ENCODE results near the gene MGMT.

The MGMT gene

DNA sequence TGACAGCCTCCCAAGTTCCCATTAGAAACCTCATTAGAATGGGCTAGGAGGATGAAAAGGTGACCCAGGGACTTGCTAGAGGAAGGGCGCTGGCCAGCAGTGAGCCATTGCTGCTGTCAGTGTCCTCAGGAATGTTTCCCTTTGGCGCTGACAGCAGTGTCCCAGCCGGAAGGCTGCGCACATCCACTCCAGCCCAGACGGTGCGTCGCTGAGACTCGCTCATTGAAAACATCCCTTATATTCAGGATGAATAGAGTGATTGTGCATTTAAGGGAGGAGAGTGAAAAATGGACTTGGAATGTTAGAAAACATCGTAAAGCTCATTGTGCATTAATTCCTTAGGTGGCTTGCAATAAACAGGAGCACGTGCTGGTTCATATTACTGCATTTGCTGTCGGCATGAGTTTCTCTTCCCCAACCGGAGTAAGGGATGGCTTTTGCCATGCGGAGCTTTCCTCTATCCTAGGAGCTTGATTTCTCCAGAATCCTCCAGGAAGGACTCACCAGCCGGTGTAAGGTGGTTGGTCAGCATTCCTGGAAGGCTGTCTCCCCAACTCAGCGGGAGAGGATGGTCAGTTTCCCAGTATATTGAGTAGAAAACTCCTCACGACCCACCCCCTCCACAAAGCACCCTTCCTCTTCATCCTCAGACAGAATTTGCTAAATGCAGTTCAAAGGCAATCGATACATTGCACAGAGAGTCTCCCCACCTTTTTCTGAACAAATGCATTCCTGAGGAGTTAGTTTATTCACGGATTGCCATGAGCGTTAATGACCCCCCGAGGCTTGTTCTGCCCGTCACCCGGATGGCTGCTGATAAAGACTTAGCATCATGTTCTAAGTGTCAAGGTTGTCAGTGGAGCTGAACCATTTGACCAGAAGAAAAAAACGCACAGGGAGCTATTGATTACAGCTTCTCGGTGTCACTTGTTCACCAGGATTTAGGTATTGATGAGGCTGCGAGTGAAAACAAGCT lies 295.2 kb downstream of the MGMT start:
- Histone ChIP-seq H3K4me2 (ENCODE audit: insufficient read depth, low read length) (no peak overlapping the region), H3K4me3 (ENCODE audit: low read depth in 1 of 2, low read length in 2 of 2) (no peak overlapping the region), H3K9ac (ENCODE audit: low read depth, low read length) (no peak overlapping the region), H3K79me2 (ENCODE audit: insufficient read depth, low read length) (no peaks in the 10 kb centered on the region), H3K27ac (ENCODE audit: low read length) (no peak overlapping the region), H3K4me1 (ENCODE audit: insufficient read depth, low read length) (peaks cover 24% of the 10 kb centered on the region), H3K36me3 (ENCODE audit: insufficient read depth, low read length) (peaks cover 23% of the 10 kb centered on the region), H4K20me1 (ENCODE audit: insufficient read depth, low read length) (no peaks in the 10 kb centered on the region), H2AFZ (ENCODE audit: low read depth, low read length) (no peak overlapping the region), H3K27me3 (ENCODE audit: insufficient read depth, low read length, poor library complexity) (no peaks in the 10 kb centered on the region), H3K9me3 (ENCODE audit: insufficient read depth, low read length, severe bottlenecking) (no peaks in the 10 kb centered on the region)
- no peak for ATAC-seq (ENCODE audit: insufficient read depth, low read depth)
- TF ChIP-seq, protein P1, sequence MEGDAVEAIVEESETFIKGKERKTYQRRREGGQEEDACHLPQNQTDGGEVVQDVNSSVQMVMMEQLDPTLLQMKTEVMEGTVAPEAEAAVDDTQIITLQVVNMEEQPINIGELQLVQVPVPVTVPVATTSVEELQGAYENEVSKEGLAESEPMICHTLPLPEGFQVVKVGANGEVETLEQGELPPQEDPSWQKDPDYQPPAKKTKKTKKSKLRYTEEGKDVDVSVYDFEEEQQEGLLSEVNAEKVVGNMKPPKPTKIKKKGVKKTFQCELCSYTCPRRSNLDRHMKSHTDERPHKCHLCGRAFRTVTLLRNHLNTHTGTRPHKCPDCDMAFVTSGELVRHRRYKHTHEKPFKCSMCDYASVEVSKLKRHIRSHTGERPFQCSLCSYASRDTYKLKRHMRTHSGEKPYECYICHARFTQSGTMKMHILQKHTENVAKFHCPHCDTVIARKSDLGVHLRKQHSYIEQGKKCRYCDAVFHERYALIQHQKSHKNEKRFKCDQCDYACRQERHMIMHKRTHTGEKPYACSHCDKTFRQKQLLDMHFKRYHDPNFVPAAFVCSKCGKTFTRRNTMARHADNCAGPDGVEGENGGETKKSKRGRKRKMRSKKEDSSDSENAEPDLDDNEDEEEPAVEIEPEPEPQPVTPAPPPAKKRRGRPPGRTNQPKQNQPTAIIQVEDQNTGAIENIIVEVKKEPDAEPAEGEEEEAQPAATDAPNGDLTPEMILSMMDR (IDR thresholded peaks at IDR 0.05; ENCODE audit: borderline replicate concordance, extremely low read depth, low read length, poor library complexity, severe bottlenecking) = no peak
- no peak for TF ChIP-seq EZH2 (IDR thresholded peaks at IDR 0.05; ENCODE audit: borderline replicate concordance, low read depth, low read length, severe bottlenecking)
- DNase-seq = no peak

GRCh38 chr10:129764011-129764900 lies 297.2 kb downstream of the MGMT start:
- ATAC-seq (ENCODE audit: insufficient read depth, low read depth) (no peak), DNase-seq (no peak)
- Histone ChIP-seq H3K9me3 (ENCODE audit: insufficient read depth, low read length, severe bottlenecking) (no peaks in the 10 kb centered on the region), H4K20me1 (ENCODE audit: insufficient read depth, low read length) (no peaks in the 10 kb centered on the region), H3K4me1 (ENCODE audit: insufficient read depth, low read length) (peaks cover 4% of the 10 kb centered on the region), H3K4me3 (ENCODE audit: low read depth in 1 of 2, low read length in 2 of 2) (no peak overlapping the region), H2AFZ (ENCODE audit: low read depth, low read length) (no peak overlapping the region), H3K27me3 (ENCODE audit: insufficient read depth, low read length, poor library complexity) (no peaks in the 10 kb centered on the region), H3K4me2 (ENCODE audit: insufficient read depth, low read length) (no peak overlapping the region), H3K9ac (ENCODE audit: low read depth, low read length) (no peak overlapping the region), H3K79me2 (ENCODE audit: insufficient read depth, low read length) (no peaks in the 10 kb centered on the region), H3K36me3 (ENCODE audit: insufficient read depth, low read length) (peaks cover 21% of the 10 kb centered on the region), H3K27ac (ENCODE audit: low read length) (no peak overlapping the region)
- no peak for TF ChIP-seq EZH2 (IDR thresholded peaks at IDR 0.05; ENCODE audit: borderline replicate concordance, low read depth, low read length, severe bottlenecking)
- TF ChIP-seq, protein P1 (IDR thresholded peaks at IDR 0.05; ENCODE audit: borderline replicate concordance, extremely low read depth, low read length, poor library complexity, severe bottlenecking) = no peak

DNA sequence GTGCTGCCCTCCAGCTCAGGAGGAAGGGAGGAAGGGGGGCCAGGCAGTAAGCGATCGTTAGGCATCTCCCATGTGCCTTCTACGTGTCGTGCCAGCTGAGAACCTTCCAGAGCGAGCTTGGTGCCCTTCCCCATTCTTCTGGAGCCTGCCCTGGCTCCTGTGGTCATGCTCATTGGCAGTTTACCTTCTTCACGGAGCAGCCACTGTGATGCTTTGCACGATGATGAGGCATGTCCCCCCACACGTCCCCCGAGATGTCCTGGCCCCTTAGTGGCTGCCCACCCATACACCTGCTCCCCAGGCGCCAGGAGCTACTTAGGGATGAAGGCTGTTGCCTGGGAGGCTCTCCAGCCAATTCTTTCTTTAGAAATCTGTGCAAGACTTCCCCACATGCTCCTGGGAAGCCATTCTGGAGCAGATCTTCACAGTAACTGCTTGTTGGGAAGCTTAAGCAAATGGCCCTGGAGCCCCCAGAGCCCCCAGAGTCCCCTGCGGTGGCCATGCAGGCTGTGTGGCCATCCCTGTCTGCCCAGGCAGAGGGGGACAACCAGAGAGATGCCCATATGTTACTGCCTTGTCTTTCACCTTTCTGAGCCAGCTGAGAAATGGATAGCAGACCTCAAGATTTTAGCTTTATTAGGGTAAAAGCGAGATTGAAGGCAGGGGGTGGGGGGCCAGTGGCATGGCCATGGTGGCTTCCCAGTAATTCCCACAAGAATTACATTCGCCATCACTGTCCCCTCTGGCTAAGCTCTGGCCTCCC lies 298.0 kb downstream of the MGMT start:
- H3K4me2 ChIP-seq (ENCODE audit: insufficient read depth, low read length) = no peak overlapping the region
- no peaks in the 10 kb centered on the region for H4K20me1 ChIP-seq (ENCODE audit: insufficient read depth, low read length)
- H3K4me1 ChIP-seq (ENCODE audit: insufficient read depth, low read length) = no peaks in the 10 kb centered on the region
- H3K27me3 ChIP-seq (ENCODE audit: insufficient read depth, low read length, poor library complexity) = no peaks in the 10 kb centered on the region
- H2AFZ ChIP-seq (ENCODE audit: low read depth, low read length) = no peak overlapping the region
- H3K9ac ChIP-seq (ENCODE audit: low read depth, low read length) = no peak overlapping the region
- H3K79me2 ChIP-seq (ENCODE audit: insufficient read depth, low read length) = no peaks in the 10 kb centered on the region
- no peak overlapping the region for H3K27ac ChIP-seq (ENCODE audit: low read length)
- ATAC-seq (ENCODE audit: insufficient read depth, low read depth) (no peak), DNase-seq (no peak)
- H3K36me3 ChIP-seq (ENCODE audit: insufficient read depth, low read length) = peaks cover 18% of the 10 kb centered on the region
- TF ChIP-seq EZH2 (IDR thresholded peaks at IDR 0.05; ENCODE audit: borderline replicate concordance, low read depth, low read length, severe bottlenecking) = no peak
- TF ChIP-seq, protein P1 (IDR thresholded peaks at IDR 0.05; ENCODE audit: borderline replicate concordance, extremely low read depth, low read length, poor library complexity, severe bottlenecking) = no peak
- H3K4me3 ChIP-seq (ENCODE audit: low read depth in 1 of 2, low read length in 2 of 2) = no peak overlapping the region
- no peaks in the 10 kb centered on the region for H3K9me3 ChIP-seq (ENCODE audit: insufficient read depth, low read length, severe bottlenecking)
